ENCODE measurements around the gene FOXJ1. TPM values are rescaled to one million over a fixed set of nuclear protein-coding genes. Genes with fewer than 3 reads are reported as not detected.
A peak's percentile ranks its signal among the peaks of the same experiment; 100 is the strongest.

The FOXJ1 gene
- total RNA-seq, 1 experiment from 2014 or later, result 0.26 TPM

DNA sequence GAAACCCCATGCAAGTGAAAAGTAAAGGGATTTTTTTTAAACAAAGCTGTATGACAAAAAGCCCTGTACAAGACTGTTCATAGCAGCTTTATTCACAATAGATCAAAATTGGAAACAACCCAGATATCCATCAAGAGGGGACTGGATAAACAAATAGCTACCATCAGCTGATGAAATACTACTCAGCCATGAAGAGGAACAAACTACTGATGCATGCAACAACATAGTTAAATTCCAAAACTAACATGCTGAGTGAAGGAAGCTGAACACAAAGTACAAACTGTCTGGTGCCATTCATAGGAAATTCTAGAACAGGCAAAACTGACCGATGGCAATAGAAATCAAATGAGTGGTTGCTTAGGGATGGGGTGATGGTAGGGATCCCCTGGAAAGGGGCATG is 15.1 kb downstream of the FOXJ1 start:
- POLR2A ChIA-PET (ENCODE audit: unreplicated experiment), result no interaction called here
- Histone ChIP-seq H3K9ac (ENCODE audit: low read length) (no peak overlapping the region), H3K36me3 (ENCODE audit: low read depth, low read length) (no peaks in the 10 kb centered on the region), H3K4me3 (ENCODE audit: low read length) (no peak overlapping the region), H3K27ac (ENCODE audit: low read length) (no peak overlapping the region), H3K79me2 (ENCODE audit: low read length) (no peaks in the 10 kb centered on the region), H3F3A (ENCODE audit: low read length, unreplicated experiment) (no peaks in the 10 kb centered on the region), H3K4me2 (ENCODE audit: low read length) (no peak overlapping the region), H3K27me3 (ENCODE audit: low read length) (no peaks in the 10 kb centered on the region), H3K4me1 (ENCODE audit: insufficient read depth, low read length) (peaks cover 4% of the 10 kb centered on the region; the same call in 1 of the 2 replicates), H3K9me3 (ENCODE audit: low read length) (no peaks in the 10 kb centered on the region), H2AFZ (ENCODE audit: low read length) (no peak overlapping the region), H4K20me1 (ENCODE audit: low read length) (no peaks in the 10 kb centered on the region), H3K9me2 (replicated peaks; ENCODE audit: low read length) (no peaks in the 10 kb centered on the region)
- ATAC-seq, result no peak
- no TSS peak for BruUV-seq (replicated peaks)
- intact Hi-C loops (cut with micrococcal nuclease), result no loop called here
- DNase-seq, result no peak
- CTCF ChIA-PET, result interaction anchor here (0.7 kb wide), 1 partner anchor 33 kb away, joined by 3 read pairs; no protein-coding TSS in a partner anchor
- TF ChIP-seq CTCF (conservative IDR thresholded peaks at IDR 0.05; ENCODE audit: low read depth, low read length), result no peak
- TF ChIP-seq EZH2 (IDR thresholded peaks at IDR 0.05; ENCODE audit: low read length, unreplicated experiment), result no peak
- TF ChIP-seq EZH2phosphoT487 (IDR thresholded peaks at IDR 0.05; ENCODE audit: borderline replicate concordance, low read length), result no peak

DNA sequence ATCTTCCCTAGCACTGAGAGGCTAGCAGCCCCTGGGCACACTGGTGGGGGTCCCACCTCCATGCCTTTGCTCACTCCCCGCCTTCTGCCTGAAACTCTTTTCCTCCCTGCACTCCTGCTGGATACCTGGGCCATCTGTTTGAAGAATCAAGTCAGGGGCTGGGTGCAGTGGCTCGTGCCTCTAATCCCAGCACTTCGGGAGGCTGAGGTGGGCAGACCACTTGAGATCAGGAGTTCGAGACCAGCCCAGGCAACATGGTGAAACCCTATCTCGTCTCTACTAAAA is 15.7 kb downstream of the FOXJ1 start:
- Histone ChIP-seq H3F3A (ENCODE audit: low read length, unreplicated experiment) (no peaks in the 10 kb centered on the region), H4K20me1 (ENCODE audit: low read length) (no peaks in the 10 kb centered on the region), H2AFZ (ENCODE audit: low read length) (no peak overlapping the region), H3K9me3 (ENCODE audit: low read length) (no peaks in the 10 kb centered on the region), H3K27me3 (ENCODE audit: low read length) (no peaks in the 10 kb centered on the region), H3K36me3 (ENCODE audit: low read depth, low read length) (no peaks in the 10 kb centered on the region), H3K4me3 (ENCODE audit: low read length) (no peak overlapping the region), H3K9ac (ENCODE audit: low read length) (no peak overlapping the region), H3K79me2 (ENCODE audit: low read length) (no peaks in the 10 kb centered on the region), H3K4me1 (ENCODE audit: insufficient read depth, low read length) (peaks cover 4% of the 10 kb centered on the region; the same call in 1 of the 2 replicates), H3K27ac (ENCODE audit: low read length) (no peak overlapping the region), H3K4me2 (ENCODE audit: low read length) (no peak overlapping the region), H3K9me2 (replicated peaks; ENCODE audit: low read length) (no peaks in the 10 kb centered on the region)
- ATAC-seq (no peak), DNase-seq (no peak)
- TF ChIP-seq EZH2phosphoT487 (IDR thresholded peaks at IDR 0.05; ENCODE audit: borderline replicate concordance, low read length) (no peak), CTCF (conservative IDR thresholded peaks at IDR 0.05; ENCODE audit: low read depth, low read length) (no peak), EZH2 (IDR thresholded peaks at IDR 0.05; ENCODE audit: low read length, unreplicated experiment) (no peak)
- ChIA-PET CTCF (interaction anchor here (0.8 kb wide), 1 partner anchor 154 kb away, joined by 3 read pairs; no protein-coding TSS in a partner anchor), POLR2A (ENCODE audit: unreplicated experiment) (interaction anchor here (0.6 kb wide), 1 partner anchor 94 kb away, joined by 3 read pairs; no protein-coding TSS in a partner anchor)
- intact Hi-C loops (cut with micrococcal nuclease), result no loop called here
- no TSS peak for BruUV-seq (replicated peaks)

DNA sequence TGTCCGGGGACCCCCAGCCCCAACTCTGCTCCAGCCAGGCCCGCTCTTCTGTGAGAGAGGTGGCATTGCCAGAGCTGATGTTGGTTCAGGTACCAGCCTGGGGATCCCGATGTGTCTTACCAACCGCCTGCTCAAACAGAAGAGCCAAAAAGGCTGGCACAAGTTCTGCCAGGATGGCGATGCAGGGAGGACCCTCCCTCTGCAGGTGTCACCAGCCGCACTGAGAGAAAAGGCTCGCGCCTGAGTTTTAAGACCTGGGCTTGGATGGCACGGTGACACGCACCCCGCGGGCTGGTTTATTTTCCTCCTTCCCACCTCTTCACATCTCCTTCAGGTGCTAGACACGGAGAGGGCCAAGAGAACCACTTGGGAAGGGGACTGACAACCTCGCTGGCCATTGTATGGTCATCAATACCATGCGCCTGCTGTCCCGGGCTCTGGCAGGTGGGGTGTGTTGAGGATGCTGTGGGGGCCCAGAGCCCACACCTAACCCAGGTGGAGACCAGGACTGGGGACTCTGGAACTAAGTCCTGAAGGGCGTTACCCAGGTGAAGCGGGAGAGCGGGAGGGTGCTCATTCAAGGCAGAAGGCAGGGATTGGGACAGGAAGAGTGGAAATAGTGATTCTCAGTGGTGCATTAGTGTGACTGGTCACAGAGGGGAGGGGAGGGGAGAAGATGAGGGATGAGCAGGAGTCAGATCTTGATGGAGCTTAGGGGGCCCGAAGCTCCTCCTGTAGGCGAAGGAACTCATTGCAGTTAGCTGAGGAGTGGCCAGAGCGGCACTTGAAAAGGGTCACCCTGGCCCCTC is 16.3 kb downstream of the FOXJ1 start:
- no peaks in the 10 kb centered on the region for H3F3A ChIP-seq (ENCODE audit: low read length, unreplicated experiment)
- H3K4me3 ChIP-seq (ENCODE audit: low read length), result no peak overlapping the region
- ChIA-PET CTCF (interaction anchor here (0.8 to 1.5 kb wide), 2 partner anchors 155 kb away, joined by 3 to 5 read pairs; no protein-coding TSS in a partner anchor), POLR2A (ENCODE audit: unreplicated experiment) (interaction anchor here (0.6 kb wide), 1 partner anchor 95 kb away, joined by 3 read pairs; no protein-coding TSS in a partner anchor)
- BruUV-seq (replicated peaks), result no TSS peak
- TF ChIP-seq EZH2phosphoT487 (IDR thresholded peaks at IDR 0.05; ENCODE audit: borderline replicate concordance, low read length), result no peak
- TF ChIP-seq EZH2 (IDR thresholded peaks at IDR 0.05; ENCODE audit: low read length, unreplicated experiment), result no peak
- peak; percentile 50 for TF ChIP-seq CTCF (conservative IDR thresholded peaks at IDR 0.05; ENCODE audit: low read depth, low read length)
- H3K27me3 ChIP-seq (ENCODE audit: low read length), result no peaks in the 10 kb centered on the region
- intact Hi-C loops (cut with micrococcal nuclease), result no loop called here
- H3K36me3 ChIP-seq (ENCODE audit: low read depth, low read length), result no peaks in the 10 kb centered on the region
- no peak overlapping the region for H3K9ac ChIP-seq (ENCODE audit: low read length)
- H3K9me3 ChIP-seq (ENCODE audit: low read length), result no peaks in the 10 kb centered on the region
- ATAC-seq, result no peak
- H3K4me2 ChIP-seq (ENCODE audit: low read length), result no peak overlapping the region
- no peaks in the 10 kb centered on the region for H3K79me2 ChIP-seq (ENCODE audit: low read length)
- DNase-seq, result peak; percentile 33
- H2AFZ ChIP-seq (ENCODE audit: low read length), result no peak overlapping the region
- H3K27ac ChIP-seq (ENCODE audit: low read length), result no peak overlapping the region
- H3K9me2 ChIP-seq (replicated peaks; ENCODE audit: low read length), result no peaks in the 10 kb centered on the region
- H3K4me1 ChIP-seq (ENCODE audit: insufficient read depth, low read length), result peaks cover 4% of the 10 kb centered on the region; the same call in 1 of the 2 replicates
- H4K20me1 ChIP-seq (ENCODE audit: low read length), result no peaks in the 10 kb centered on the region

Measured in PC-3 (cell line).